ENCODE measurements around the gene FKBP7. TPM values are rescaled to one million over a fixed set of nuclear protein-coding genes. Genes with fewer than 3 reads are reported as not detected.

Gene FKBP7
- polyA plus RNA-seq, 1 donor from 2014 or later, result 46.1 TPM

- Histone ChIP-seq H3K9me2 (ENCODE audit: insufficient read depth, low read length) (no peaks in the 10 kb centered on the region), H3K79me2 (replicated peaks; ENCODE audit: insufficient read depth, low read length) (no peaks in the 10 kb centered on the region), H3F3A (ENCODE audit: insufficient read depth, low read length, poor library complexity, severe bottlenecking) (no peaks in the 10 kb centered on the region), H3K9ac (ENCODE audit: low read length) (no peak overlapping the region), H3K4me2 (ENCODE audit: low read length) (no peak overlapping the region), H3K4me3 (ENCODE audit: low read length) (no peak overlapping the region), H2AFZ (ENCODE audit: low read depth, low read length) (no peak overlapping the region), H3K27me3 (ENCODE audit: insufficient read depth, low read depth, low read length) (no peaks in the 10 kb centered on the region), H4K20me1 (ENCODE audit: insufficient read depth) (no peaks in the 10 kb centered on the region), H3K27ac (ENCODE audit: low read length) (no peak overlapping the region), H3K9me3 (ENCODE audit: low read length) (no peaks in the 10 kb centered on the region), H3K36me3 (ENCODE audit: insufficient read depth, low read length) (no peaks in the 10 kb centered on the region)
- TF ChIP-seq MXI1 (conservative IDR thresholded peaks at IDR 0.05; ENCODE audit: poor library complexity, severe bottlenecking), result no peak
- no peak for TF ChIP-seq SMC3 (conservative IDR thresholded peaks at IDR 0.05; ENCODE audit: poor library complexity)
- no peak for TF ChIP-seq POLR2AphosphoS5 (IDR thresholded peaks at IDR 0.05)
- no peak for TF ChIP-seq EP300 (conservative IDR thresholded peaks at IDR 0.05; ENCODE audit: poor library complexity, severe bottlenecking)
- no peak for TF ChIP-seq CTCF (IDR thresholded peaks at IDR 0.05; ENCODE audit: poor library complexity, severe bottlenecking)
- TF ChIP-seq TAF1 (IDR thresholded peaks at IDR 0.05; ENCODE audit: low read depth), result no peak
- TF ChIP-seq EZH2 (IDR thresholded peaks at IDR 0.05; ENCODE audit: borderline replicate concordance, insufficient read depth, low read length, poor library complexity, severe bottlenecking), result no peak
- no peak for TF ChIP-seq RAD21 (conservative IDR thresholded peaks at IDR 0.05)
- TF ChIP-seq REST (IDR thresholded peaks at IDR 0.05; ENCODE audit: borderline replicate concordance), result no peak
Observed at GRCh38 chr2:178428396-178428806, 50.0 kb downstream of the FKBP7 start.

GRCh38 chr2:178427458-178427857, 50.9 kb downstream of the FKBP7 start:
- Histone ChIP-seq H3K9me2 (ENCODE audit: insufficient read depth, low read length) (no peaks in the 10 kb centered on the region), H3K36me3 (ENCODE audit: insufficient read depth, low read length) (no peaks in the 10 kb centered on the region)
- TF ChIP-seq REST (IDR thresholded peaks at IDR 0.05; ENCODE audit: borderline replicate concordance) (no peak), SMC3 (conservative IDR thresholded peaks at IDR 0.05; ENCODE audit: poor library complexity) (no peak), RAD21 (conservative IDR thresholded peaks at IDR 0.05) (no peak), CTCF (IDR thresholded peaks at IDR 0.05; ENCODE audit: poor library complexity, severe bottlenecking) (no peak), MXI1 (conservative IDR thresholded peaks at IDR 0.05; ENCODE audit: poor library complexity, severe bottlenecking) (no peak), TAF1 (IDR thresholded peaks at IDR 0.05; ENCODE audit: low read depth) (no peak), EZH2 (IDR thresholded peaks at IDR 0.05; ENCODE audit: borderline replicate concordance, insufficient read depth, low read length, poor library complexity, severe bottlenecking) (no peak)

More at GRCh38 chr2:178427458-178427857, 50.9 kb downstream of the FKBP7 start:
- H3K79me2 ChIP-seq (replicated peaks; ENCODE audit: insufficient read depth, low read length), result no peaks in the 10 kb centered on the region
- H3K9ac ChIP-seq (ENCODE audit: low read length), result no peak overlapping the region
- no peaks in the 10 kb centered on the region for H3F3A ChIP-seq (ENCODE audit: insufficient read depth, low read length, poor library complexity, severe bottlenecking)
- no peak overlapping the region for H2AFZ ChIP-seq (ENCODE audit: low read depth, low read length)
- no peak overlapping the region for H3K27ac ChIP-seq (ENCODE audit: low read length)
- no peaks in the 10 kb centered on the region for H3K27me3 ChIP-seq (ENCODE audit: insufficient read depth, low read depth, low read length)
- H3K4me2 ChIP-seq (ENCODE audit: low read length), result no peak overlapping the region
- no peak overlapping the region for H3K4me3 ChIP-seq (ENCODE audit: low read length)
- H3K9me3 ChIP-seq (ENCODE audit: low read length), result no peaks in the 10 kb centered on the region
- H4K20me1 ChIP-seq (ENCODE audit: insufficient read depth), result no peaks in the 10 kb centered on the region
